HG03103 (cell line): Measurements from ENCODE around the gene URAD.

ENCODE experiments used
- ATAC-seq: cut with Tn5 transposase; IDR thresholded peaks from one replicate; pipeline ENCODE4 v1.9.1; 2021; ENCODE audit warnings: low read depth; ENCODE audit not compliant: unreplicated experiment

Gene URAD

GRCh38 chr13:27960362-27961226 is 27.9 kb downstream of the URAD start:
- ATAC-seq = no peak

- no peak for ATAC-seq
Measured at GRCh38 chr13:27959976-27960361, 28.5 kb downstream of the URAD start.

GRCh38 chr13:27956576-27957300 is 31.8 kb downstream of the URAD start:
- ATAC-seq = no peak

- ATAC-seq = no peak
Measured at GRCh38 chr13:27955014-27955591, 33.4 kb downstream of the URAD start.

GRCh38 chr13:27954406-27954851 is 34.1 kb downstream of the URAD start:
- no peak for ATAC-seq

GRCh38 chr13:27953676-27954405 is 34.7 kb downstream of the URAD start:
- ATAC-seq = no peak

- no peak for ATAC-seq
Measured at GRCh38 chr13:27952876-27953675, 35.4 kb downstream of the URAD start.

GRCh38 chr13:27942972-27943371 is 45.5 kb downstream of the URAD start:
- ATAC-seq = no peak

- no peak for ATAC-seq
Measured at GRCh38 chr13:27933580-27934328, 54.7 kb downstream of the URAD start.

GRCh38 chr13:27933118-27933517 is 55.4 kb downstream of the URAD start:
- ATAC-seq = no peak

GRCh38 chr13:27929868-27930267 is 58.6 kb downstream of the URAD start:
- ATAC-seq = no peak

GRCh38 chr13:27928805-27929753 is 59.4 kb downstream of the URAD start:
- no peak for ATAC-seq

- ATAC-seq = no peak
Measured at GRCh38 chr13:27928353-27928804, 60.1 kb downstream of the URAD start.
